Kasumi-1 (cell line): ENCODE data around the gene PRSS1.

Source experiments
- DNase-seq, 2 experiments: peaks; one replicate each; lab custom pipeline; 2025; lab: John Stamatoyannopoulos, UW

PRSS1 gene

GRCh38 chr7:142795339-142795863 lies 46.1 kb downstream of the PRSS1 start:
- no peak for DNase-seq

GRCh38 chr7:142796001-142796500 lies 46.8 kb downstream of the PRSS1 start:
- DNase-seq = no peak

- DNase-seq = no peak
These were observed 47.5 kb downstream of the PRSS1 start for GRCh38 chr7:142796501-142797390.

GRCh38 chr7:142797391-142798377 lies 48.4 kb downstream of the PRSS1 start:
- DNase-seq = no peak

- DNase-seq = no peak
These were observed 49.5 kb downstream of the PRSS1 start for GRCh38 chr7:142798451-142799436.

GRCh38 chr7:142799437-142799835 lies 50.2 kb downstream of the PRSS1 start:
- no peak for DNase-seq

- DNase-seq = no peak
These were observed 50.8 kb downstream of the PRSS1 start for GRCh38 chr7:142800088-142800487.

- no peak for DNase-seq
These were observed 51.5 kb downstream of the PRSS1 start for GRCh38 chr7:142800699-142801260.

GRCh38 chr7:142801601-142802295 lies 52.5 kb downstream of the PRSS1 start:
- DNase-seq = no peak

- DNase-seq = no peak
These were observed 53.0 kb downstream of the PRSS1 start for GRCh38 chr7:142802301-142802700.
